Measurements from ENCODE around the gene ZNF41.

DNA sequence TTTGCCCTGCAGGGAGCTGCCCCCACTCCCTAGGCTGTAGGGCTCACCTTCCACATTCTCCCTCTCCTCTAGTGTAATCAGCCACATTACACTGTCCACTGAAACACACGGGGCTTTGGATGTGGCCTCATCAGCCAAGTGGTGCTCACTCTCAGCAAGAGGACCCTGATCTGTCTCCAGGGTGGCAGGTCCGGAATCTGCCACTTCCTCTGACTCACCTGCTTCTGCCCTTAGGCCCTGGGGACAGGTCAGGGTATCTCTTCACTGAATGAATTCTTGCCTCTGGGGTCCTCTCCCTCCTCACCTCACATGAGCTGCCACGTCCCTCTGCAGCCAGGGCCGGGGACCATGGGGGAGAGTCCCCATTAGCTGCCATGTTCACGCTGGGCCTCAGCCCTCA, 15.9 kb downstream of the ZNF41 start:
- no peak for TF ChIP-seq POLR2AphosphoS5 (IDR thresholded peaks at IDR 0.05; ENCODE audit: low read depth, low read length)
- TF ChIP-seq, protein P1, sequence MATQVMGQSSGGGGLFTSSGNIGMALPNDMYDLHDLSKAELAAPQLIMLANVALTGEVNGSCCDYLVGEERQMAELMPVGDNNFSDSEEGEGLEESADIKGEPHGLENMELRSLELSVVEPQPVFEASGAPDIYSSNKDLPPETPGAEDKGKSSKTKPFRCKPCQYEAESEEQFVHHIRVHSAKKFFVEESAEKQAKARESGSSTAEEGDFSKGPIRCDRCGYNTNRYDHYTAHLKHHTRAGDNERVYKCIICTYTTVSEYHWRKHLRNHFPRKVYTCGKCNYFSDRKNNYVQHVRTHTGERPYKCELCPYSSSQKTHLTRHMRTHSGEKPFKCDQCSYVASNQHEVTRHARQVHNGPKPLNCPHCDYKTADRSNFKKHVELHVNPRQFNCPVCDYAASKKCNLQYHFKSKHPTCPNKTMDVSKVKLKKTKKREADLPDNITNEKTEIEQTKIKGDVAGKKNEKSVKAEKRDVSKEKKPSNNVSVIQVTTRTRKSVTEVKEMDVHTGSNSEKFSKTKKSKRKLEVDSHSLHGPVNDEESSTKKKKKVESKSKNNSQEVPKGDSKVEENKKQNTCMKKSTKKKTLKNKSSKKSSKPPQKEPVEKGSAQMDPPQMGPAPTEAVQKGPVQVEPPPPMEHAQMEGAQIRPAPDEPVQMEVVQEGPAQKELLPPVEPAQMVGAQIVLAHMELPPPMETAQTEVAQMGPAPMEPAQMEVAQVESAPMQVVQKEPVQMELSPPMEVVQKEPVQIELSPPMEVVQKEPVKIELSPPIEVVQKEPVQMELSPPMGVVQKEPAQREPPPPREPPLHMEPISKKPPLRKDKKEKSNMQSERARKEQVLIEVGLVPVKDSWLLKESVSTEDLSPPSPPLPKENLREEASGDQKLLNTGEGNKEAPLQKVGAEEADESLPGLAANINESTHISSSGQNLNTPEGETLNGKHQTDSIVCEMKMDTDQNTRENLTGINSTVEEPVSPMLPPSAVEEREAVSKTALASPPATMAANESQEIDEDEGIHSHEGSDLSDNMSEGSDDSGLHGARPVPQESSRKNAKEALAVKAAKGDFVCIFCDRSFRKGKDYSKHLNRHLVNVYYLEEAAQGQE (IDR thresholded peaks at IDR 0.05; ENCODE audit: insufficient read depth in 1 of 2, low read depth in 2 of 2, low read length in 2 of 2): no peak
- TF ChIP-seq TAF1 (IDR thresholded peaks at IDR 0.05; ENCODE audit: borderline replicate concordance, insufficient read depth, low read length): no peak
- no peak for TF ChIP-seq SIN3A (IDR thresholded peaks at IDR 0.05; ENCODE audit: borderline replicate concordance, insufficient read depth, low read length)
